ENCODE measurements around the gene FAM117A.

DNA sequence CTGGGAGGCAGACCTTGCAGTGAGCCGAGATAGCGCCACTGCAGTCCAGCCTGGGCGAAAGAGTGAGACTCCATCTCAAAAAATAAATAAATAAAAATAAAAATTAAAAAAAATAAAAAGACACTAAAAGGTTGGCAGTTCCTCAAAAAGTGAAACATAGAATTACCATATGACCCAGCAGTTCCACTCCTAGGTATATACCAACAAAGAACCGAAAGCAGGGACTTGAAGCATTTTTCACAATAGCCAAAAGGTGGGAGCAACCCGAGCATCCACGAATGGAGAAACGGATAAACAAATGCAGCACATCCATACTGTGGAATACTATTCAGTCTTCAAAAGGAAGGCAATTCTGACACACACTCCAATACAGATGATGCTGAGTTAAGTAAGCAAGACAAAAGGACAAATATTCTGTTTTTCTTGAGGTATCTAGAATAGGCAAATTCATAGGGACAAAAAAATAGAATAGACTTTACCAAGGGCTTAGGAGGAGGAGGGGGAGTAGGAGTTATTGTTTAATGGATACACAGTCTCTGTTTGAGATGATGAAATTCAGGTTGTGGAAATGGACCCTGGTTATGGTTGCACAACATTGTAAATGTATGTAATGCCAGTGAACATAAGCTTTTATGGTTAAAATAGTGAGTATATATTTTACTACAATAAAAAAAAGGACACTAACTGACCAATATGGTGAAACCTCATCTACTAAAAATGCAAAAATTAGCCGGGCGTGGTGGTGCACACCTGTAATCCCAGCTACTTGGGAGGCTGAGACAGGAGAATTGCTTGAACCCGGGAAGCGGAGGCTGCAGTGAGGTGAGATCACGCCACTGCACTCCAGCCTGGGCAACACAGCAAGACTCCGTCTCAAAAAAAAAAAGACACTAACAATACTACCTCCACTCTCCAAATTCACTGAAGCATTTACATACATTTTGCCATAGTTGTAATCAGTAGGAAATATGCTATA is 29.1 kb downstream of the FAM117A start:
- TF ChIP-seq, protein P1, sequence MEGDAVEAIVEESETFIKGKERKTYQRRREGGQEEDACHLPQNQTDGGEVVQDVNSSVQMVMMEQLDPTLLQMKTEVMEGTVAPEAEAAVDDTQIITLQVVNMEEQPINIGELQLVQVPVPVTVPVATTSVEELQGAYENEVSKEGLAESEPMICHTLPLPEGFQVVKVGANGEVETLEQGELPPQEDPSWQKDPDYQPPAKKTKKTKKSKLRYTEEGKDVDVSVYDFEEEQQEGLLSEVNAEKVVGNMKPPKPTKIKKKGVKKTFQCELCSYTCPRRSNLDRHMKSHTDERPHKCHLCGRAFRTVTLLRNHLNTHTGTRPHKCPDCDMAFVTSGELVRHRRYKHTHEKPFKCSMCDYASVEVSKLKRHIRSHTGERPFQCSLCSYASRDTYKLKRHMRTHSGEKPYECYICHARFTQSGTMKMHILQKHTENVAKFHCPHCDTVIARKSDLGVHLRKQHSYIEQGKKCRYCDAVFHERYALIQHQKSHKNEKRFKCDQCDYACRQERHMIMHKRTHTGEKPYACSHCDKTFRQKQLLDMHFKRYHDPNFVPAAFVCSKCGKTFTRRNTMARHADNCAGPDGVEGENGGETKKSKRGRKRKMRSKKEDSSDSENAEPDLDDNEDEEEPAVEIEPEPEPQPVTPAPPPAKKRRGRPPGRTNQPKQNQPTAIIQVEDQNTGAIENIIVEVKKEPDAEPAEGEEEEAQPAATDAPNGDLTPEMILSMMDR (IDR thresholded peaks at IDR 0.05), result no peak
- no peak for TF ChIP-seq EZH2 (IDR thresholded peaks at IDR 0.05)
